ENCODE results near the gene DIMT1.

DIMT1 gene

DNA sequence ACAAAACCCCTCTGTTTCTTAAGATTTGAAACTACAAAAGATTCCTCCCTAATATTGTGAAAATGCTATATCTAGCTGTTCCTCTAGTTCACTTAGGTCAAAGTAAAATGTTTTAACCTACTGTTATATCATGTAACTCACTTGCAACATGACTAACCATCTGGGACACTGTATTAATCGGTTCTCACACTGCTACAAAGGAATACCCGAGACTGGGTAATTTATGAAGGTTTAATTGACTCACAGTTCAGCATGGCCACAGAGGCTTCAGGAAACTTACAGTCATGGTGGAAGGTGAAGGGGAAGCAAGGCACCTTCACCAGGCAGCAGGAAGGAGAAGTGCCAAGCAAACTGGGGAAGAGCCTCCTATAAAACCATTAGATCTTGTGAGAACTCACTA, 34.7 kb downstream of the DIMT1 start:
- FAIRE-seq = no peak

- FAIRE-seq = no peak
These were observed 41.0 kb downstream of the DIMT1 start for GRCh38 chr5:62362701-62363100.

DNA sequence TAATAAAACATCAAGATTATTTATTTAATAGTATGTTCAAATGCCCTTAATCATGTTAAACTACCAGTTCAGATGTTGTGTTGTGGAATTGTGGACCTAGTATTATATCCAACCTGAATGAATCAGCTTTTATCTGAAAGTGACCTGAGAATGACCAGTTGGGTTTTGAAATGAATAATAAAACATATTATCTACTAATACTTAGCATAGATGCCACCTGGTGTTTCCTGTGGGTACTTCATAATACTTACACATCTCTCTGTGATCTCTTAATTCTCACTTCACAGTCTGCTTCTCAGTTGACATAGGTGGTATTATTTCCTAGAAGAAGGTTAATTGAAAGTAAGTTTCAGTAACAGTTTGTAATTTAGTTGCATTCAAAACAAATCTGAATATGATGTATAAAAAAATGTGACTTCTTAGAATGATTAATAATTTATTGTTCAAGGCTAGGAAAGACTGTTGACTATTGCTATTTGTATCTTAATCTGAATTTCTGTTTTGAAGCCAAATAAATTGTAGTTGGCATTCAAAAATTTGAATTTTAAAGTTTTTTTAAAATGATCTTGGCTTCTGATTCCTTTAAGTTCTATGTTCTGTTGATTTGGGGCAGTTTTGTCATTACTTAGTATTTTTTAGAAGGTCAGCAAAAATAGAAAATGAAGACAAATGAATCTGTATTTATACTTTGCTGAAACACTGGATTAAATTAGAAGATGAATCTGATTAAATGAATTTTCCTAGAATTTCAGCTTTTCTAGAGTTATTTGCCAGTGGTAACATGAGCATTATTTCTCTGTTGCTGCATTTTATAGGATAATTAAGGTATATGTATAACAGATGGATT, 49.5 kb downstream of the DIMT1 start:
- no peak for FAIRE-seq

DNA sequence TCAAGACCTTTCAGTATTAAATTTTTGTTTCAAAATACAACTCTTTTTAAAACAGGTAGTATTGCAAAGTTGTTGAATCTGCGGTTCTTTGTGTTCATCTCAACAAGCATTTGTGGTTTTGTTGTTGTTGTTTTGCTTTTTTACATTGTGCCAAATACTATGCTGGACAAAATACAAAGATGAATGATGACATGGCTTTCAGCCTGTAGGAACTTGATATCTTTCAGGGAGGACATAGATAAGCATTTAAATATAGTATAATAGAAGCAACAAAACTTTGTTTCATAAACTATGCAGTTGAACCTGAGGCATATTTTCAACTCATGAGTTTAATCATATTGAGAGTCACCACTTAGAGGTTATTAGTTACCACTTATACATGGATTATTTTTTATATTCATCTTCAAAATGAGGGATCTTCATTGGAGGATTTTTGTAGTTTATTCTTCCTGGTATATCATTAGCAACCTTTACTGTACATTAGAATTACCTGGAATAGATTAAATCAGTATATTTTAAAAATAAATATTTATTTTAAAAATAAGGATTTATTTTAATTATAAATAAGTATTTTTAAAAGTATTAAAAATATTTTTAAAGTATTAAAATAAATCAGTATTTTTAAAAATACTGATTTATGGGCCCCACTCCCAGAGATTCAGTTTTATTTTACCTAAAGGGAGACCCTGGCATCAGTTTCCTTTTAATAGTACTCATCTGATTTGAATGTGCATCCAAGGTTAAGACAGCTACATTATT, 54.8 kb downstream of the DIMT1 start:
- peak; percentile 85 for FAIRE-seq

- no peak for FAIRE-seq
These were observed 55.8 kb downstream of the DIMT1 start for GRCh38 chr5:62347928-62348327.

DNA sequence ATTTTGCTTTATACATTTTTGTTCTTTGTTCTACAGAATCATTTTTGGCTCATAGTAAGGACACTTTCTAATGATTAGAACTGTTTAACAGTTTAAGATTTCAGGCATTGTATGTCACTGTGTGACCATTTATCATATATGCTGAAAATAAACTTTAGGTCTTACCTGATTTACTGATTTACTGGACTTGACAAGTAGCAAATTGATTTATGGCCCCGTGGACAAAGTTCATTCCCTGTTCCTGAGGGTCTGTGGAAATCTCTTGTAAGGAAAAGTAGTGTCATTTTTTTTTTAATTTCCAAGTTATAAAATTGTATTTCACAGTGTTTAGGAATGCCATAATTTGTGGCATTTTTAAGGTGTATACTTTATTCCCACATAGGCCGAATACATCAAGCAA, 57.0 kb downstream of the DIMT1 start:
- FAIRE-seq = no peak

DNA sequence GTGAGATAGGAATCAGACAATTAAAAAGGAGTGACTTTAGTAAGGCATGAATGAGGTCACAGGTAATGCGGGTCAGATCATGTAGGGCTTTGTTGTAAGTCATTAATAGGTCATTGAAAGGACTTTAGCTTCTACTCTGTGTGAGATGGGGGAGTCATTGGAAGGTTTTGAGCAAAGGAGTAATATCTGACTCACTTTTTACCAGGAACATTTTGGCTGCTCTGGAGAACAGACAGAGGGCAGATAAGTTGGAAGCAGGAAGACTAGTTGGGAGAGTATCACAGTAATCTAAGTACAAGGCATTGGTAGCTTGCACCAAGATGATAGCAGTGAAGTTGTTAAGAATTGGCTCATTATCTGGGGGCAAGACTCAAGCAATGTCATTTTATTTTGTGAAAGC, 60.3 kb downstream of the DIMT1 start:
- FAIRE-seq = no peak

DNA sequence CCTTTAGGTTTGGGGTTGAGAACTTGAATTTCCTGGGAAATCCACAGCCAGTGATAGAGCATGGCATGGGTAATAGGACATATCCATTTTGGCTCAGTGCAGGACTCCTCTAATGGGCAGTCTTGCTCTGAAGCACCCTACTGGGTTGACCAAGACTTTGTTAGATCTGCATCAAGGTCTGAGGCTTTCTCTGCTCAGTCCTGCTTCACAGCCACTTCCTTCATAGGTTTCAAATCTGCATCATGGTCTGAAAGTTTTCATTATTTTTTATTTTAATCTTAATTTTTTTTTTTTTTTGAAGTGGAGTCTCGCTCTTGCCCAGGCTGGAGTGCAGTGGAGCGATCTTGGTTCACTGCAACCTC, 61.2 kb downstream of the DIMT1 start:
- no peak for FAIRE-seq

DNA sequence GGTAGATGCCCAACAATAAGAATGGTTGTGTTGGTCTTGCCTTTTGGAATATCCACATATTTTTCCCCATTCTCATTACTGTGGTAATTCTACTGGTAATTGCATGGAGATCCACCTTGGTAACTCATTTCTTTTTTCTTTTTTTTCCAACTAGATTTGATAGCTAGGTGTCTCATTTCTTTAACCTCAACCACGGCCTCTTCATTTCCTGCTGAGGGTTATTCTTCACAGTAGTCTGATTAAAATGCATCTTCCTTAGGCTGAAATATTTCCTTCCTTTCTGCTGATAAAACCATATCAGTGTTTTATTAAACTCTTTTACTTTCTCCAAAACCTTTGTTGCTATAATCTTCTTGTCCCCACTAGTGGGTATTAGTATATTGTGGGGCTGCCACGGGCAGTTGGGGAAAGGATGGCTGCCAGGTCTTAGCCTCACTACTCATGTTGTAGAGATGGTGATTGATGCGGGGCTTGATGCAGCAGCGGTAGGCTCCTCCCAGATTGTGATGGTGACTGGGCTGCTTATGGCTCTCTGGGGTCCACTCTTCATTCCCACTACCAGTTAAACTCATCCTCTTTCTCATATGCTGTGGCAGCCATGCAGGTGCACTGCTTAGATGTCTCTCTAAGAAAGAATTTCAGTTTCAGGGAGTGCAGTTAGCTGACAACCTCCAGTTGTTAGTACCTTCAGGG, 61.8 kb downstream of the DIMT1 start:
- FAIRE-seq = no peak

- no peak for FAIRE-seq
These were observed 62.7 kb downstream of the DIMT1 start for GRCh38 chr5:62340979-62341378.

GRCh38 chr5:62340392-62340791, 63.3 kb downstream of the DIMT1 start:
- peak; percentile 89 for FAIRE-seq
